Epithelial cell of prostate (primary cell): ENCODE measurements around the gene RD3L.

Source experiments
- DNase-seq: peaks from one replicate; pipeline ENCODE4 v3.0.0-alpha.2; 2011; ENCODE audit warnings: low read depth, low spot score
- H3K27ac ChIP-seq: fragments of 450-650 bp; 2 replicates; pipeline ENCODE4 v1.5.1; 2017; ENCODE audit warnings: mild to moderate bottlenecking

Gene RD3L

DNA sequence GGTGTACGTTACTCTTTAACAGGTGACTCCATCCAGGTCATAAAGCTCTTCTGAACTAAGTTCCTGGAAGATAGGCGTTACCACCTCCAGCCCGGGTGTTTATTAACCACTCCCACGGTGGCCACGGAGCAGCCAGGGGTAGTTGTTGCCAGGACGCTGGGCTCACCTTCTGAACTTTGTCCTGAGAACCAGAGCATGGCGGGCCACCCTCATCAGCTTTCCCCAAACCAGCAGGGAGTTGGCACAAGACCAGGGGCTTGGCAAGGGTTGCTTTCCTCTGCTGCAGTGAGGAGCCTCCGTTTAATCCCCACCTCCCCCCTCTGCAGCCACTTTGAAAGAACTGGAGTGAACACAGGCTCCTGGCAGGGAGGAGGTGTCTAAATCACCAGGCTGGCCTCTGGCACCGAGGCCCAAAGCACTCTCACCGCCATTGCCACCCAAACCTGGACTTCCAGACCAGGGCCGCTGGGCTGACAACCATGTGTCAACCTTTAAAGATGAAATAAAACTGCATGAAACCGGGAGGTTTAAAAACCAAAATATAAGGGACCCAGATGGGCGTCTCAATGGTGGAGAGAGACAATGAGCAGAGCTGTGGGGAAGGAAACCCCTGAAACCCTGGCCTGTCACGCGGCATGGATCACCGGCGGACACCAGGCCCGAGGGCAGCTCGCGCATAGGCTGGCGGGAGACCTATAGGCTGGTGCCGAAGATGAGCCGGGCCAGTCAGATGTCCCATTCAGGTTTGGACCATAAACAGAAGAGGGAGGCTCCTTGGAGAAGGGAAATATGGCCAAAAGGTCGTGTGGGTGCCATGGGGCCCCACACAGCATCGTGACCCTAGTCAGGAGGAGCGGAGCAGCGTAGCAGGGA, 45.0 kb downstream of the RD3L start:
- H3K27ac ChIP-seq: no peak overlapping the region
- no peak for DNase-seq

DNA sequence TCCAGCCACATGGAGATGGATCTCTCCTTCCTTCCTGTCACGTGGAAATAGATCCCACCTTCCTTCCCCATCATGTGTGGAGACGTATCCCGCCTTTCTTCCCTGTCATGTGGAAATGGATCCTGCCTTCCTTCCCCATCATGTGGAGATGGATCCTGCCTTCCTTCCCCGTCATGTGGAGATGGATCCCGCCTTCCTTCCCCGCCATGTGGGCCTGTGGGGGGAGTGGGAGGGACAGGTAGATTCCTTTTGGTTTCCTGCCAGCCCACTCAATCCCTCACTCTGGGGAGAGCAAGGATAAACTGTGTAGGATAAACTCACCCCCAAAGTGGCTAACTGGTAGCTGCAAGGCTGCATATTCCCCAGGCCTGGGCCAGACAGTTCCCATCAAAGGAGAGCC, 45.8 kb downstream of the RD3L start:
- H3K27ac ChIP-seq: no peak overlapping the region
- DNase-seq: no peak

DNA sequence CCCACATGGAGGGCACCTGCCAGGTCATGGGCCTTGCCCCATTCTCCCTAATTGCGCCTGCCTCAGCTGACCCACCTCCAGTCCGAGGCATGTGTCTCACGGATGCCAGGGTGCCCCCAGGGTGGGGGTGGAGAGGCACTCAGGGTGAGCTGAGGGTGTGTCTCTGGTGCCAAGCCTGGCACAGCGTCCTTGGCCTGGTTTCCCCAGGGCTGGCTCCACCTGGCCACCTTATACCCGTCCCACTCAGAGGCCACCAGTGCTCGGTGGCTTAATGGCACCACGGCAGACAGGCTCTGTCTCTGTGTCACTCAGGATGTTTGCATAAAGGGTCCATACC, 47.6 kb downstream of the RD3L start:
- H3K27ac ChIP-seq: no peak overlapping the region
- no peak for DNase-seq

DNA sequence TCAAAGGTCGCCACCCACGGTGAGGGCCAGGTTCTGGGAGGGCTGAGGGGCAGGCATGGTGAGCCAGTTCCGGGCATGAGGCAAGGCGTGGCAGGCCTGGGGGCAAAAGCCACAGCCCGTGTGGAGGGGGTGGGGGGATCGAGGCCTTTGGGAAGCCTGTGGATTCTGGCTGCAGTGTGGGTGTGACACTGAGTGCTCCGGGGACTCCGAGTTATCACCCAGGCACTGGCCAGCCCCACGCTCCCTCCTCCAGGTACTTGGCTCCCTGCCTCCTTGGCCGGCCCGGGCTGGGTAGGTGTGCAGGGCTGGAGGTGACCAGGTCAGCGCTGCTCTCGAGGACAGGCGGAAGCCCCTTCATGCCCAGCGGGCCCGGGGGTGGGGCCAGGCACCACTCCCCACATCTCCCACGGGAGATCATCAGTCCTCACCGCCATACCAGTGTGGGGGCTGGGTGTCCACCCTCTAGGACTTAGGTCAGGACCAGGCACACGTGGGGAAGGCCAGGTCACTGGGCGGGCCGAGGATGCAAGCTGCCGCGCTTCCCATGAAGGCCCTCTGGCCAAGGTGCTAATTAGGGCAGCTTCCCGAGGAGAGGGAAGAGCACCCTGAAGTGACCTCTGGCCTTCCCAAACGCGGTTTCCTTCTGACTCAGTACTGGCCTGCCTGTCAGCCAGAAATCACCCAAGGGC, 48.2 kb downstream of the RD3L start:
- DNase-seq: no peak
- no peak overlapping the region for H3K27ac ChIP-seq

DNA sequence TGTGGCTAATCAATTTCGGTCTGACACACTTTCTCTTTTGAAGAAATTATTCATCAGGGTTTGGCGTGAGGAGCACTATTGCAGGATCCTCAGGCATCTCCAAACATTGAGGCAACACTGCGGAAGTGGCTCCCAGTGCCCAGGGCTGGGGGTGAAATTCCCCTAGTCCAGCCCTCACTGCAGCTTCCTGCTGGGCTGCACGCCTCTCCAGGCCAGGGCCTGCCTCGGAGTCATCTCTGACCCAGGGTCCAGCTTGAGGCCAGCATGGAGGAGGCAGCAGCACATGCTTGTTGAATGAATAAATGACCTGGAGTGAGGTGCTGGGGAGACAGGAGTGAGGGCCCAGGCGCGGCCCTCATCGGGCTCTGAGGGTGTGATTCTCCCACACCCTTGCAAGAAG, 50.1 kb downstream of the RD3L start:
- no peak overlapping the region for H3K27ac ChIP-seq
- DNase-seq: no peak

DNA sequence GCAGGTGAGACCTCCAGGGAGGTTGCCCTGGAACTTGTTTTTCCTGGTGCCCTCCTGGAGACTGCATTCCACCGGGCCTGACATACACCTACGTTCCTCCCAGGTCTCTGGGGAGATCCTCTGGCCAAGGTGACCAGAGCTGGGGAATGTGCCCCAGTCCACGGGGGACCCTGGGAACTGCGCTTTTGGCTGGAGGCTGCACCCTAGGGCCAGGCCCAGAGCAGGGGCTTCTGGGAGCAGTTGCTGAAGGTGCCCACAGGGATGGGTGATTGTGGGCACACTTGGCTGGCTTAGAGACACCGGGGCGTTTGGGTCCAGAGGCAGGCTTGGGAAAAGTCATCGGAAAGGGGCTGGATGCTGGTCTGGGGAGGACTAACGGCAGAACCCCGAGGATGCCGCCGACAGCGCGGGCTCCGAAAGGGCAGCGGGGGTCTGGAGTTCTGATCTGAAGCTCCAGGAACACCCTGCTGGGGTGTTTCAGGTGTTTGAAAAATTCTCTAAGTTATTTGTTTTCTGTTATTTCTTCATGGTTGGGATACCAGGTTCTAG, 50.6 kb downstream of the RD3L start:
- no peak for DNase-seq
- no peak overlapping the region for H3K27ac ChIP-seq

DNA sequence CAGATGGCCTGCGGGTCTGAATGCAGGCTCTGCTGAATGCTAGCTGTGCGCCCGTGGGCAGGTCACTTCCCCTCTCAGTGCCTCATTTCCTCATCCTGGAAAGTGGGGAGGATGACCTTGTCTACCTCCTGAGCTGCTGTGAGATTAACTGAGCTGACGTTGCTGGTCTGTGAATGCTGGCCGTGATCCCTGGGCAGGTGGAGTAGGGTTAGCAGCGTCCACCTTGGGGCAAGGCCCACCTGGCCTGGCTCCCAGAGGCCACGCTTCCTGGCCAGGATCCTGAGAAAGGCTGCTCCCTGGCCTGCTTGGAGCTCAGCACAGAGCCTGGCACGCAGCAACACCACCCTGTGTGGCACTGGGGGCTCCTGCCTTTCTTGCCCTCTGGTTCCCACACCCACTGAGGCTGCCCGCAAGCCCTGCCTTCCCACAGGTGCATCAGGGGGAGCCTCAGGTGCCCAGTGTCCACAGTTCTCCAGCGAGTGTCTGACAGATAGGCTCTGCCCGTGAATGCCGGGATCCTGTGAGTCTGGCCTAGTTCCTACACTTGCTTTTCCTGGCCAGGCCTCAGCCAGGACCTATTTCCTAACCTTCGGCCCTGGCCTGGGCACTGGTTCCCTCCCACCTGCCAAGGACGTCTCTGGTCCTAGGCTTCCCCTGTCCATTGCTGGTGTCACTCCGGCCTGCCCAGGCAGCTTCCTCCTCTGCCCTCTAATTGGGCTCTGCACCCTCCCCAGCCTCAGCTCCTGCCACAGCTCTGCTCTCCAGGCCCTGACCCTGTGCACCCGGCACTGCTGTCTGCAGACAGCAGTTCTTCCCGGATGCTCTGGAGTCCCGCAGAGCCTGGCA, 51.3 kb downstream of the RD3L start:
- no peak overlapping the region for H3K27ac ChIP-seq
- DNase-seq: no peak
